Upper lobe of right lung (tissue), 1 donor: ENCODE results near the gene GFI1. TPM values are rescaled to one million over a fixed set of nuclear protein-coding genes. Genes with fewer than 3 reads are reported as not detected.
"Not testable (repeated sequence)": the region's sequence is repeated elsewhere in the genome, so short reads cannot be mapped to it uniquely, and the experiment has no call there.

Experiments
- ATAC-seq: fragments of 200-7000 bp; cut with Tn5 transposase; one replicate; pipeline ENCODE4 v1.9.1; 2020; ENCODE audit warnings: mild to moderate bottlenecking, moderate library complexity
- DNase-seq: peaks from one replicate; pipeline ENCODE4 v3.0.0-alpha.2; 2020
- H3K27ac ChIP-seq: fragments of 200-600 bp; one replicate; pipeline ENCODE4 v1.8.0; 2022
- H3K27me3 ChIP-seq: fragments of 200-600 bp; one replicate; pipeline ENCODE4 v1.8.0; 2022; ENCODE audit warnings: mild to moderate bottlenecking
- H3K36me3 ChIP-seq: fragments of 200-600 bp; one replicate; pipeline ENCODE4 v1.8.0; 2022
- H3K4me1 ChIP-seq: fragments of 200-600 bp; one replicate; pipeline ENCODE4 v1.8.0; 2022
- H3K4me3 ChIP-seq: fragments of 200-600 bp; one replicate; pipeline ENCODE4 v1.8.0; 2022; ENCODE audit warnings: mild to moderate bottlenecking
- H3K9me3 ChIP-seq: fragments of 200-600 bp; one replicate; pipeline ENCODE4 v1.8.0; 2022
- CTCF ChIP-seq: fragments of 200-600 bp; IDR thresholded peaks from one replicate; pipeline ENCODE4 v1.8.0; 2022; ENCODE audit warnings: antibody characterized with exemption
- intact Hi-C: fragments of 100-400 bp; cut with DNase I; formaldehyde crosslinking; loops from one replicate; pipeline ENCODE4 v1.11.0; 2022
- total RNA-seq: library from RNA; stranded (reverse); fragmentation: NEBNext Ultra II Directional; extraction: Animal tissue kit (Norgen Biotek cat#: 25700); gene quantifications from one replicate; pipeline ENCODE4 v1.2.1, GENCODE V29; 2021
- donor health status: DM: no; HTN: yes; CAD: no; lungs with severe emphysema.

Gene GFI1
- total RNA-seq, 1 donor from 2014 or later, result 5.4 TPM

DNA sequence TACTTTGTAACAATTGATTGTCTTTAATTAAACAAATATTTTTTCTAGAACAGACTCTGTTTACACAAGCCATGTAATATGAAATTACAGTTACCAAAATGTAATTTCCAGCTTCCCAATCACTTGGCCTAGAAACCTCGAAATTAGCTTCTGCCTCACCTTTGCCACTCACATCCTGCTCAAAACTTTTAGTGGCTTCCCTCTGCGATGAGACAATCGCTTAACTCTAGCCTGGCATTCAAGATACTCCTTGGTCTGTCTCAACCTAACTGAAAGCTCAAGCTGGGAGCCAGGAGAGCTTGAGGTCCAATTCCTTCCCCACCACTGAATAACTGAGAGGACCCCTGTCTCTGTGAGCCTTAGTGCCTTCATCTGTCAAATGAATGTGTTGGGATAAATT, 42.8 kb downstream of the GFI1 start:
- ATAC-seq (no peak), DNase-seq (no peak)
- Histone ChIP-seq H3K4me3 (no peak overlapping the region), H3K9me3 (no peaks in the 10 kb centered on the region), H3K27ac (no peak overlapping the region), H3K4me1 (no peaks in the 10 kb centered on the region), H3K36me3 (no peaks in the 10 kb centered on the region), H3K27me3 (no peaks in the 10 kb centered on the region)
- intact Hi-C loops, result no loop called here
- no peak for TF ChIP-seq CTCF

DNA sequence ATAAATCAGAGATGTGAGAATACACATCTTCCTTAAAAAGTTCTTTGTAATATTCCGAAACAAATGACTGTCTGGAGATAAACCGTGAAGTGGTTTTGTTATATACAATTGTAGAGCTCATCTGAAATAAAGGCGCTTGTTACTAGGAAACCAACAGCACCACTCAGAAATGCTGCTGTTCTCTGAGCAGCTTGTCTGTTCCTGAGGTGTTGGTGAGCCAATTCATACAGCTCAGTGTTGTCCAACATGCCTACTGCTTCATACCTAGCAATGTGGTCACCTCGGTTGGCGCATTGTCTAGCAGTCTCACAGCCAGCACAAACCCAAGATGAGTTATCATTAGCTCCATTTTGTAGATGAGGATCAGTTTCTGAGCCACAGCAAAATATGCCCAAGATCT, 44.4 kb downstream of the GFI1 start:
- intact Hi-C loops, result no loop called here
- Histone ChIP-seq H3K9me3 (no peaks in the 10 kb centered on the region), H3K4me1 (no peaks in the 10 kb centered on the region), H3K27me3 (no peaks in the 10 kb centered on the region), H3K36me3 (no peaks in the 10 kb centered on the region), H3K27ac (no peak overlapping the region), H3K4me3 (no peak overlapping the region)
- no peak for TF ChIP-seq CTCF
- ATAC-seq (no peak), DNase-seq (no peak)

DNA sequence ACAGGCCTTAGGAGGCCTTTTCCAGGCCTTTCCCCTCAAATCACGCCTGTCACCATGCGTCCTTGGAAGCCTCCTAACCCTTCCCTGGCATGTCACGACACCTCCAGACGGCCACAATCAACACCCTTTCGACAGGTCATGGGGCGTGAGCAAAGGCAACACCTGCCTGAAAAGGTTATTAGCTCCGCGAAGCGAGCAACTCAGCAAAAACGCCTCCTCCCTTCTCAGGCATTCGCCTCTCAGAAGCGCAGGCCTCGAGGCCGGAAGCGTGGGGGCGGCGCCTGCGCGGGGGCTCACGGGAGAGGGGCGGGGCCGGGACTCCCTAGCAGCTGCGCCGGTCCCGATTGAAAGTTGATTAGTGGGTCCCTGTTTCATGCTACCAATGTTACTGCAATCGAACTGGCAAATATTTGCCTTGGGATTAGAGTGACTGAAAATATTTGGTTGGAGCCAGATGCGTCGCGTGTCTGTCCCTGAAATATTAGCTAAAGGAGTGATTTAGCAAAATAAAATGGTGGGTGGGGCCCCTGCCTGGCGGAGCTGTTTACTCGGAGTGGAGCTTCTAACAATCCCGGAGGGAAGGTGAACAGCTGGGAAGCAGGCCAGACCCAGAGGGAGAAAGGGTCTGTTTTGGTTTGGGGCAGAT, 44.9 kb downstream of the GFI1 start:
- no peak for ATAC-seq

GRCh38 chr1:92441316-92441696, 45.4 kb downstream of the GFI1 start:
- no peak for DNase-seq
- Histone ChIP-seq H3K9me3 (no peaks in the 10 kb centered on the region), H3K4me3 (no peak overlapping the region), H3K27ac (no peak overlapping the region), H3K27me3 (no peaks in the 10 kb centered on the region), H3K36me3 (no peaks in the 10 kb centered on the region), H3K4me1 (no peaks in the 10 kb centered on the region)
- intact Hi-C loops, result no loop called here
- no peak for TF ChIP-seq CTCF
- no peak for ATAC-seq

More for the DNA sequence above, 44.9 kb downstream of the GFI1 start:
- no peak for TF ChIP-seq CTCF
- intact Hi-C loops, result no loop called here
- H3K4me3 ChIP-seq, result no peak overlapping the region
- no peak for DNase-seq
- no peak overlapping the region for H3K27ac ChIP-seq
- H3K9me3 ChIP-seq, result no peaks in the 10 kb centered on the region
- no peaks in the 10 kb centered on the region for H3K27me3 ChIP-seq
- no peaks in the 10 kb centered on the region for H3K4me1 ChIP-seq
- no peaks in the 10 kb centered on the region for H3K36me3 ChIP-seq

GRCh38 chr1:92439291-92439690, 47.4 kb downstream of the GFI1 start:
- no peak for ATAC-seq
- Histone ChIP-seq H3K4me1 (no peaks in the 10 kb centered on the region), H3K9me3 (no peaks in the 10 kb centered on the region), H3K27ac (no peak overlapping the region), H3K4me3 (no peak overlapping the region), H3K36me3 (no peaks in the 10 kb centered on the region), H3K27me3 (no peaks in the 10 kb centered on the region)
- intact Hi-C loops, result no loop called here
- no peak for TF ChIP-seq CTCF
- DNase-seq, result no peak

DNA sequence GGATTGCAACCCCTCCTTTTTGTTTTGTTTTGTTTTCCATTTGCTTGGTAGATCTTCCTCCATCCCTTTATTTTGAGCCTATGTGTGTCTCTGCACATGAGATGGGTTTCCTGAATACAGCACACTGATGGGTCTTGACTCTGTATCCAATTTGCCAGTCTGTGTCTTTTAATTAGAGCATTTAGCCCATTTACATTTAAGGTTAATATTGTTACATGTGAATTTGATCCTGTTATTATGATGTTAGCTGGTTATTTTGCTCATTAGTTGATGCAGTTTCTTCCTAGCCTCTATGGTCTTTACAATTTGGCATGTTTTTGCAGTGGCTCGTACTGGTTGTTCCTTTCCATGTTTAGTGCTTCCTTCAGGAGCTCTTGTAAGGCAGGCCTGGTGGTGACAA, 52.2 kb downstream of the GFI1 start:
- H3K27me3 ChIP-seq, intact Hi-C loops, H3K36me3 ChIP-seq, DNase-seq, H3K4me1 ChIP-seq, ATAC-seq, H3K9me3 ChIP-seq, H3K4me3 ChIP-seq, H3K27ac ChIP-seq: not testable (repeated sequence)
